HG02943 (cell line): ENCODE results near the gene TNNT2.

Experiments
- ATAC-seq: cut with Tn5 transposase; IDR thresholded peaks from one replicate; pipeline ENCODE4 v1.9.1; 2021; ENCODE audit warnings: mild to moderate bottlenecking, low read depth, moderate library complexity; ENCODE audit not compliant: unreplicated experiment

The TNNT2 gene

DNA sequence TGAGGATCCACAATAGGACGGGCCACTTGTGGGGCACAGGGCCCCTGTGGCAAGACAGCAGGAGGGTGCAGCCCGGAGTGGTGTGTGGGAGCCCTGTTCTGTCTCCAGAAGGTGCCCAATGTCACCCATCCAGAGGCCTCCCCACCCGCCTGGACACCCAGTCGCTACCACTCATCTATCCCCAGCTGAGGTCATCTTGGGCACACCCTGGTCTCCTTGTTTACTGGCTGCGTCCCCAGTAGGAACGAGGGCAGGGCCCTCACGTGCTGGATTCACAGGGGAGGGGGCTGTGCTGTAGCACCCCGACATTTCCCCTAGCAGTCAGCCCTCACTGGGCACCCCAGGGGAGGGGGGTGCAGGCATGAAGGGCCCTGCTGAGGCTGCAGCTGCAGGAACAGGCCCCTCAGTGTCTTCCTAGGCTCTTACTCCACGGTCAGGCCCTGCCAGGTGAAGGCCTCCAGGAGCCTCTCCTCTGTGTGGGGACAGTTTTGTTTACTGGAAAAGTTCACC is 2.3 kb upstream of the TNNT2 start:
- no peak for ATAC-seq

DNA sequence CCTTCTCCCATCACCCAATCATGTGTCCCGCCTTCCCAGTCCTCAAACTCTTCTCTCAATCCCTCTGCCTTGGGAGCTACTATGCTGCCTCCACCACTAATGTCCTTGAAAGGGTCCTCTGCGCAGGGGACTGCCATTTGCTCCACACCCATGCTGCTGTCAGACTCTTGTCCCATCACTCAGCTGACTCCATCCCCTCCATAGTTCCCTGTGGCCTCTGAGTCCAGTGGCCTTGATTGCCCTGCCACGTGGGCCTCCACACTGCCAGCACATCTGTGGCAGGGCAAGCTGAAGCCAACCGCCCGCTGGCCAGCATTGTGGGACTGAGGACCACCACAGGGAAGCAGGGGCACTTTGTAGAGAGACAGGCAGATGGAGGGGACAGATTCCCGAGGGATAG is 1.3 kb upstream of the TNNT2 start:
- ATAC-seq = no peak

DNA sequence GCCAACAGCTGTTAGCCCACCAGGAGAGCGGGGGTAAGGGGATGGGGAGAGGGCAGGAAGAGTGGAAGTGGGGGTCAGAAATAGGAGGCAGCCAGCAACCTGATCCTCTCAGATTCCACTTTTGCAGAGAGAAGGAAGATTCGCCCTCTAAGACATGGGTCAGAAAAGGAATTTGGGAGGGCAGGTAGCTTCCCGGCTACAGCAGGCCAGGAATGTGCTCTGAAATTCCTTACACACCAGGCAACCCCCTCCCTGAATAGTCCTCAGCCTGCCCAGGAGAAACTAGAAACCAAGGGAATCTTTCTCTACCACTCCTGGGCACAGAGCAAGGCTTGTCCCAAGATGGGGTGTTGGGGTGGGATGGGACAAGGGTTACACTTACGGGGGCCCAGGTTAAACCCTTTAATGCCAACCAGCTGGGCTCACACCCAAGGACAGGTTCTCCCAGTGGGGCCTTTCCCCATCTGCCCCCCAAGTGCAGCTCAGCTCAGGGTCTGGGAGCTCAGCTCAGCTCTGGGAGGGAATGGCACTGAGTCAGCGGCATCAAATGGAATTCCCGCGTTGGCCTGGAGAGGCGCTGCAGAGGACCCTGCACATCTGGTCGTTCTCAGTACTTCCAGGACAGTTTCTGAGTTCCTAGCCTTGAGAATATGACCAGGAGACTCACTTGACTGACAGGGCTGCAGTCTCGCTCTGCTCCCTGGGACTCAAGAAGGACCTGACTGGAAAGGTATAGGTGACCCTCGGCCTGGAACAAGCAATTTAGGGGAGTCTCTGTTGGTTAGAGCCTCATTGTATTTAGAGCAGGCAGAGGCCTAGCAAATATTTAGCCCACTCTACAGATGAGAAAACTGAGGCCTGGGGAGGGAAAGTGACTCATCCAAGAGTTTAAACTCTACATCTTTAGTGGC is 761 bp downstream of the TNNT2 start:
- ATAC-seq = no peak

DNA sequence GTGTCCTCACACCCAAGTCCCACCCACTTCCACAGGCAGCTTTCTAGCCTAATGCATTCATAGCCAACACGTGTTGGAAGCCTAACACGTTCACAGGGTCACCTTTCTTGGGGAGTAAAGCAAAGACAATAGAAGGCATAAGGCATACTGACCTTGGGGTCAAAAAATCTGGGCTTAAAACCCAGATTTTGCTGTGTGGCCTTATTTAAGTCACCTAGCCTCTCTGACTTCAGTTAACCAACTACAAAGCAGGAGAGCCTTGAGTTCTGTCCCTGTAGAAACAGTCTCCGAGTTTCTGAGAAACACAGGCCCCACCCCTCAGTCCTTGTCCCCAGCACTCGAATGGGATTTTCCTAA is 1.4 kb downstream of the TNNT2 start:
- ATAC-seq = no peak

DNA sequence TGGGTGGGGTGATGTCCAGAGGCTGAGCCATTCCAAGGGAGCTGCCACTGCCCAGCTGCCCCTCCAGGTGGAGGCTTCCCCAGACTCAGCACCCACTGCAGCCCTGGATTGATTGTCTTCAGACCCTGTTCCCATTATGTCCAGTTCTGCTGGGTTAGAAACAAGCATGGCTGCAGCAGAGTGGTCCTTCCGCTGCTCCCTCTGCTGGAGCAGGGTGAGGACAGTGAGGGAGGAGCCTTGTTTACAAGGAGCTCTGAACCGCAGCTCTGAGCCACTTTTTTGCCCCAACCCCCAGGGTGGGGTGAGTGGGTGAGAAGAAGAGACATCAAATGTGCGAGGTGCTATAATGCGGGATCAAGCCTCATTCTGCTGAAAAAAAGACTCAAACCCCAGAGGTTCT is 2.3 kb downstream of the TNNT2 start:
- ATAC-seq = no peak

DNA sequence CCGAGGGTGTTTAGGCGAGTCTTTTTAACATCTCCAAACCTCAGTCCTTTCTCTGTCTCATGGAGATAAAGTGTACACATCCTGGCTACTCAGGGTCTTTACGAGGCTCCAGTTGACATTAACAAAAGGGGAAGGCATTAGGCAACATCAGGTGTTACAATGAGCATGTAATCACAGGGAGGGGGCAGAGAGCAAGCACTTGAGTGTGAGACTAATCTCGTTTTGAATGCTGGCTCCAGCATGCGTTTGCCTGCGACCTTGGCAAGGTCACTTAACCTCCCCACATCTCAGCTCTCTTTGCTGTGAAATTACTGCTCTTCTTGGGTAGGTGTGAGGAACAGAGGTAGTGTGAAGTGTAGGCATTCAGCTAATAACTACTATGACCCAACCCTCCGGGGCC is 3.1 kb downstream of the TNNT2 start:
- no peak for ATAC-seq

DNA sequence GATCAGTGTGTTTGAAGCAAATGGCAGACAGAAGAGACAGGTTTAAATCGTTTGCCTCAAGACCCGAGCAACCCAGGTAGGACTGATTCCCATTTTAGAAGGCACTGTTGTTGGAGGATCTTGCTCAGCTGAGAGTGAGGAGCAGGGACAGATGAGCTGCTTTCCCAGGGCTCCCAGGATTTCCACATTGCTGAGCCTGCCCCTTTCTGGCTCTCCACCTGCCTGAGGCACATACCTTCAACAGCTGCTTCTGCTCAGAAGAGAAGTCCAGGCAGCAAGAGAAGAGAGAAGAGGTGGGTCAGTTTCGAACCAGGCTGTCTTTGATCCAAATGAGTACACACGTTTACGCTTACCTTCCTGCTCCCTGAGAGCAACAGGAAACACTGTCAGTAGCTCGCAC is 5.7 kb downstream of the TNNT2 start:
- ATAC-seq = no peak

DNA sequence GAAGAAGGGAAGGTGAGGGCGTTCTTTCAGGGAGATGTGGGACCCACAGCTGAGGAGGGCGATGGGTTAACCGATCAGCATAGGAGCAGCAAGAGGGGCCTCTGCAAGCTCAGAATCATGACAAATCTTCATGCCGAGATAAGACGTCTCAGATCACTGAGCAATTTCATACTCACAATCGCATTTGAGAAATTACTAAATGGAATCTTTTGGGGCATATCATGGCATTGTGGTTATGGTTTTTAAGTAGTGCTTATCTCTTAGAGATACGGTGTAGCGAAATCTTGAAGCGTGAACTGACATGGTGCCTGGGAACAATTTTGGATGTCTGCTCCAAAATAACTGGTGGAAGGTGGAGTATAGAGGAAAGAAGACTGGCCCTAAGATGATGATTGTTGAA is 6.2 kb downstream of the TNNT2 start:
- no peak for ATAC-seq

DNA sequence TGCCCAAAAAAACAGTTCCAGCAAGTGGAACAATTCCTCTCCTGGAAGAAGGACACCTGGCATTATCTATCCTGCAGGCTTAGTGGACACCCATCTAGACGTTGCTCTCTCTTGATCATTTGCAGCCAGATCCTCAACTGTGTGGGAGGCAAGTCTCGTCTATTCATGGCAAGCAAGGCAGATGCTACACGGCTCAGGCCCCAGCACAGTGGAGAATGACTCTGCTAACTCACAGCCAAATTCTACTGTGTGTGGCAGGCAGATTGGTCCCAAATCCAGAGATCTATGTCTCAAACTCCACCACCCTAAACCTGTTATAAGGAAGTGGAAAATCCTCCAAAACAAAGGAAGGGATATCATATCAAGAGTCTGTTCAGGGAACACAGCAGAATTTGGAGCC is 7.0 kb downstream of the TNNT2 start:
- ATAC-seq = no peak

DNA sequence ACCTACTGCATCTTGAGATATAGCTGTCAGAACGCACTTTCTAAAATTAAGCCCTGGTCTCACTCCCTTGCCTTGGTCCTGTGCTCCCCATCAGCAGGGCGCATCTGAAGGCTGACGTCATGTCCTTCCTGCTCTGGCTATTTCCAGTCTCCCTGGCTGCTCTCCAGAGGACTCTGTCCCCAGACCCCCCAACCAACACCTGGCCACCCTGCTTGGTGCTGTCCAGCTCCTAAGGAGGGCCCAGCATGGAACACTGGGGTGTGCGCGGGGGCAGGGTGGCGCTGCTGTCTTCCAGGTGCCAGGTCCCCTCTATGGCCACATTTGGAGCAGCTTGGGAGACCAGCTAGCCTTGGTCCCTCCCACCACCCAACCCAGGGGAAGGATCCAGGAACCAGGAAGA is 8.3 kb downstream of the TNNT2 start:
- no peak for ATAC-seq

DNA sequence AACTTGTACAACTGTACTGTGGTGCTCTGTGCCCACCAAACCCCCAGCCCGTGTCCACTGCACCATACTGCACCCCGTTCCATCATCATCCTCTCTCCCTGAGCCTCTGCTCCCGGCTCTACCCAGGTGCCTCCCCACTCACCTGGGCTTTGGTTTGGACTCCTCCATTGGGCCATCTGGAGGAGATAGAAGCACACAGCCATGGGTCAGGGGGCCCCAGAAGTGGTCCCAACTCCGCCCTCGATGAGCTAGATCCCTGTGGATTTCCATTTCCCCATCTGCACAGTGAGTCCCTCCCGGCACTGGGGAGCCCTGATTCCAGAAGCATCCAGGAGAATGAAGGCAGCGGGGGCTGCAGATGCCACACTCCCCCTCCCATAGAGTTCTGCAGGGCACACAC is 10.8 kb downstream of the TNNT2 start:
- no peak for ATAC-seq

DNA sequence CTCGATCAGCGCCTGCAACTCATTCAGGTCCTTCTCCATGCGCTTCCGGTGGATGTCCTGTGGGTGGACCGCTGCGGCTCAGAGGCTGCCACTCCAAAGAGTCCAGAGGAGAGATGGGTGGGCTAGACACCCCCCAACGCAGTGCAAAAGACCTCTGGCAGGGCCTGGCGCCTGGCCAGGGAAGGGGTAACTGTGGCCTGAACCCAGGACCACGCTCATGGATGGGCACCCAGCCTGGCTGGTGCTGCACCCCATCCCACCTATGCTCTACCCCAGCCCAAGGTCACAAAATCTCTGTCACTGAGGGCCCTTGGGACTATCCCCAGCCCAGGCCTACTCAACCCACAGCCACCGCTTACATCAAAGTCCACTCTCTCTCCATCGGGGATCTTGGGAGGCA is 12.2 kb downstream of the TNNT2 start:
- no peak for ATAC-seq

DNA sequence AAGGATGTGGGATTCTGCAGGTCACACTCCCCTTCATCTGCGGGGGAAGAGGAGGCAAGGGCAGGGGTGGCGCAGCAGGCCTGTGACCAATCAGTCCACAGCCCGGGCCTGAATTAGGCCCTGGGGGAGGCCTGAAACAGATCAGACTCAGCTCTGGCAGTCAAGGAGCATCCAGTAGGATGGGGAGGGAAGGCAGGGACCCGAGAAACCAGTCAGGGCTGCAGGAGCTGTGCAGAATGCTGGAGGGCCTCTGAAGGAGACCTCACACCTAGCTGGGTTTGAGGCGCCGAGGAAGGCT is 12.7 kb downstream of the TNNT2 start:
- ATAC-seq = no peak

DNA sequence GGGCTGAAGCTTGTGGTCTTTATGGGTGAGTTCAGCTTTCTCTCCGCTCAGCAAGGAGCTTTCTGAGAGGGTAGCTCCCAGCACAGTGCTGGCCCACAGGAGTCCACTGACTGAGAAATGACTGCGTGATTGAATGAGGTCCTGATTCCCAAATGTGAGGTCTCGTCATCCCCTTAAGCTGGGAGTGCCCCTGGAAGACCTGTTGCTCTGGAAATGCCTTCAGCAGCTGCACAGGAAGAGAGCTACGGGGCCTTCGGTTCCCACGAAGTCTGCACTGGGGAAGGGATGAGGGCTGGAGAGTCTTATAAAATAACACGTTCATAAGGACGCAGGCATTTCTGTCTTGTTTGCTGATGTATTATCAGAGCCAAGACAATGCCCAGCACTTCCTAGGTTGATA is 14.0 kb downstream of the TNNT2 start:
- no peak for ATAC-seq

DNA sequence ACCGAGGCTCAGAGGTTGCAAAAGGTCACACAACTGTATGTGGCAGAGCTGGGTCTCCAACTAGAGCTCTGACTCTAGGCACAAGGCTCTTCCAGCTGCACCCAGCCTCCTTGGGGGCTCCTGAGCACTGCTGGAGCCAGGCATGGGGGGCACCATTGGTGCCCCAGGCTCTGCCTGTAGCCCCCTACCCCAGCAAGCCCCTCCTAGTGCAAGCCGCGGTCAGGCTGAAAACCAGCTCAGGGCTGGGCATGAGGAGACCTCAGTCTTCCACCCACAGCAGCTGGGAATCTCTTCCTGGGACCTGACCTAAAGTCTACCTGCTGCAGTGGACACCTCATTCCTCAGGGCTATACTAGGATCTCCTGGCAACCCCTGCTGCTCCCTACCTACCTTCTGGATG is 14.6 kb downstream of the TNNT2 start:
- no peak for ATAC-seq

DNA sequence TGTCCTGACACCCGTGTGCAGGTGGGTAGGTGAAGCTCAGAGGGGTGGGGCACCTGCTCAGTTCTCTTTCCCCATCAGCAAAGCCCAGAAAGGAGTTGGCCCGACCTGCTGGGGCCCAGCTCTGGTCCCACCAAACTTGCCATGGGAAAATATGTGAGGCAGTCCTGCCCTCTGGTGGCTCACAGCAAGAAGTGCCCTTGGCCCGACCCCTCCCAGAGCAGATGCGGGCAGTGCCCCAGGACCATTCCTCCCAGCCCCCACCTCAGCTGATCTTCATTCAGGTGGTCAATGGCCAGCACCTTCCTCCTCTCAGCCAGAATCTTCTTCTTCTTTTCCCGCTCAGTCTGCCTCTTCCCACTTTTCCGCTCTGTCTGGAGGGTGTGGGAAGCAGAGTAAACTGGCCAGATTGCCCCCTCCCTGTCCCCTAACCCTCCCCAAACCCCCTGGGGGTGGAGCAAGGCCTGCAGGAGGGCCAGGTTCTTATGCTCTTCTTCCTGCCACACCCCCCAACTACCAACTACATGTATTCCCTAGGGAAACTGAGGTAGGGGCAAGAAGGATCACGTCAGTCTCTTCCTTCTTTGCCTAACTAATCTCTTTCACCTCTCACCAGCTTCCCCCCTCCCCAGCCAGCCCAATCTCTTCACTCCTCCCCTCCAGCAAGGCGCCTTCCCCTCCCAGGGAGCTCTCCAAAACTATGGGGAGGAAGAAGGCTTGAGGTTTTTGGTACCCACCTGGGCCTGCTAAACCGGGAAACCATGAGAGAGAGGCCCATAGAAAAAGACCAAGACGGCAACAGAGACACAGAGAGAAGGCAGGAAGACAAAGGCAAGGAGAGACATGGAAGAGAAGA is 15.6 kb downstream of the TNNT2 start:
- no peak for ATAC-seq

DNA sequence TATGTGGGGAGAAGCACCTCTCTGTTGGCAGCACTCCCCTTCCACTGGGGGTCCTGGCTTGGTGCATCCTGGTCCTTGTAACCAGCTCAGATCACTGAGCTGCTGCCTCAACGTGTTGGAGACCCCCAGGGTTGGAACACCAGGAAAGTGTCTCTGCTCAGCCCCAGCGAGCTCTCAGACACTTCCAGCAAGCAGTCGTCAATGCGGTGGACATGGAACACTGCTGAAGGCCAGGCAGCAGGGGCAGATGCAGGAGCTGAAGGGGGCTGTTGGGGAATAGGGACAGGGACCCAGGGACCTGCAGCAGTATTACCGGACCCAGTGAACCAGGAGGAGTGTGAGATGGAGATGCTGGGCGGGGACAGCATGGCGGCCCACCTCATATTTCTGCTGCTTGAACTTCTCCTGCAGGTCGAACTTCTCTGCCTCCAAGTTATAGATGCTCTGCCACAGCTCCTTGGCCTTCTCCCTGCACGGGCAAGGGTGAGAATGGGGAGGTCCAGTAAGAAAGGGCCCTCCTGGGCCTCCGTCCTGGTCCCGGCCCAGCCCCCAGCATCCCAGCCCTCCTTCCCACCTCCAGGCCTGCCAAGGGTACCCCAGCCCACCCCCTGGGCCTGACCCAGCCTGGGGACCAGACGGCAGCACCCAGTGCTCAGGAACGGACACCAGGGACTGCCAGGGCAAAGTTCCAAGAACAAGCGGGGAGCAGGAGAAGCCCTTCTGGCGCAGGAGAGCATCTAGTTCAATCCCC is 16.4 kb downstream of the TNNT2 start:
- no peak for ATAC-seq

DNA sequence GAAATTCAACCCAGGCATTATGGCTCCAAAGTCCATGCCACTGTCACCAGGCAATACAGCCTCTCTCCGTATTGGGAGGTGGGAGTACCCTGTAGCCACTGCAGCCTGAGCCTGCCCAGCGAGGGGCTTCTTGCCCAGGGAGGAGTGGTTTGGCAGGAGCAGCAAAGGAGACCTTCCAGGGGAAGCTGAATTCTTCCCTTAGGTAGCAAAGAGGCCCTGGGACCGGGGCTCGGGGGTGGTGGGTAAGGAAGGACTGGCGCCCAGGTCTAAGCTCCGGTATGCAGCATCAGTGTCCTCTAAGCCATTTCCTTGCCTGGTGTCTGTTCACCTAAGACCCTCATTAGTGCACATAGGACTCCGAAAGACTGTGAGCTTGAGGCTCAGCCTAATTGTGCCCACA is 17.0 kb downstream of the TNNT2 start:
- no peak for ATAC-seq

DNA sequence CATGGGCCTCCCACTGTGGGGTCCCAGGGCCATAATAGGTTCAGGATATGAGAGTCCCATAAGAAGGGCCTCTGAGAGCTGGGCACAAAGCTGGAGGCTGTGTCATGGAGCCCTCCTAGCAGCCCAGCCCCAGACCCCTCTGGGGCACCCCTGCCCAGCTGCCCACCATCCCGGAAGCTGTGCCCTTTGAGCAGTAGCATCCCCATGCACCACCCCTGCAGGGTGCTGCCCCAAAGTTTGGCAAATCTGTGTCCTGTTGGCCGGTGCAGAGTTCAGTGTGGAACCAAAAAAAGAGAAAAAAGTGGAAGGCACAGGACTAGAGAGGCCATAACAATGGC is 17.6 kb downstream of the TNNT2 start:
- ATAC-seq = no peak

DNA sequence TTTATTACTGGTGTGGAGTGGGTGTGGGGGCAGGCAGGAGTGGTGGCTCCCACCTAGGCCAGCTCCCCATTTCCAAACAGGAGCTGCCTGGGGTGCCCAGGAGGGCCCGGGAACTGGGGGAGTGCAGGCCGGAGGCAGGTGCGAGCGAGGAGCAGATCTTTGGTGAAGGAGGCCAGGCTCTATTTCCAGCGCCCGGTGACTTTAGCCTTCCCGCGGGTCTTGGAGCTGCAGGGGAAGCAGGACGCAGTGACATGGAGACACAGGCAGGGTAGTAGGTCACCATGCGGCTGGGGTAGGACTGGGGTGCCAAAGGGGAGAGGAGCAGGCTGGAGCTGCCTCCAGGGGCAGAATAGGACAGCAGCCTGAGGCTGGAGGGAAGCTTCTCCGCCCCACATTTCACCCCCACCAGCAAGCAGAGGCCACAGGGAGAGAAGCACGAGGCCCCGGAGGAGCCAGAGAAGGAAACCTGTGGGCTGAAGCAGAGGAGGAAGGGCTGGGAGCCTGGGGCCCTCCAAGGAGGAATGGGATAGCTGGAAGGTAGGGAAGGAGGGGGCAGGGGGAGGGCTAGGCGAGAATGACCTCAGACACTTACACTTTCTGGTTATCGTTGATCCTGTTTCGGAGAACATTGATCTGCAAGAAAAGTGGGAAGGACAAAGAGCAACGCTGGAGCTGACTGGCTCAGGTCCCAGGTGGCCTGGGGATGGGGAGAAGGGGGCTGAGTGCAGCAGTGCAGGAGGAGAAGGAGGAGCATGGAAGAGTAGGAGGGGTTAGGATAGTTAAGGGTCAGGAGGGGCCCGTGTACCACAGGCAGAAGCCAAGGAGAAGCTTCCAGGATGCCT is 18.2 kb downstream of the TNNT2 start:
- ATAC-seq = no peak
